Measurements from ENCODE around the gene NXN.
"Not testable (repeated sequence)": the region's sequence is repeated elsewhere in the genome, so short reads cannot be mapped to it uniquely, and the experiment has no call there.

NXN gene

DNA sequence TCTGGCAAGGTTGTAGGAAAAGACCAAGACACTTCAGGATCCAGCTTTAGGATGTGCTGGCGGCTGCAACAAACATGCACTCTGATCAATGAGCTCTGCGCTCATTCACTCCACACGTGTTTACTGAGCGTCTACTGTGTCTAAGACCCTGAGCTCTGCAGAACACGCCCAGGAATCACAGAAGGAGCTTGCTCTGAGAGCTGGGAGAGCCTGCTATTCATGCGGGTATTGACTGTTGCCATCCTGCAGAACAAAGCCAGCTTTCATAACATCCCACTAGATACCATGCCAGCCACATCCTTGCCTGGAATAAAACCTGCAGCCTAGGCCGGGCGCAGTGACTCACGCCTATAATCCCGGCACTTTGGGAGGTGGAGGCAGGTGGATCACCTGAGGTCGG lies 44.1 kb downstream of the NXN start:
- WGBS, 2 experiments = 91 to 95% methylated on average over 11 of the region's 11 CpGs
- no peak overlapping the region for H3K4me3 ChIP-seq (ENCODE audit: insufficient read depth, low read depth, low read length)
- H3K4me1 ChIP-seq (ENCODE audit: control insufficient read depth, insufficient read depth, low read length) = peaks cover 28% of the 10 kb centered on the region

DNA sequence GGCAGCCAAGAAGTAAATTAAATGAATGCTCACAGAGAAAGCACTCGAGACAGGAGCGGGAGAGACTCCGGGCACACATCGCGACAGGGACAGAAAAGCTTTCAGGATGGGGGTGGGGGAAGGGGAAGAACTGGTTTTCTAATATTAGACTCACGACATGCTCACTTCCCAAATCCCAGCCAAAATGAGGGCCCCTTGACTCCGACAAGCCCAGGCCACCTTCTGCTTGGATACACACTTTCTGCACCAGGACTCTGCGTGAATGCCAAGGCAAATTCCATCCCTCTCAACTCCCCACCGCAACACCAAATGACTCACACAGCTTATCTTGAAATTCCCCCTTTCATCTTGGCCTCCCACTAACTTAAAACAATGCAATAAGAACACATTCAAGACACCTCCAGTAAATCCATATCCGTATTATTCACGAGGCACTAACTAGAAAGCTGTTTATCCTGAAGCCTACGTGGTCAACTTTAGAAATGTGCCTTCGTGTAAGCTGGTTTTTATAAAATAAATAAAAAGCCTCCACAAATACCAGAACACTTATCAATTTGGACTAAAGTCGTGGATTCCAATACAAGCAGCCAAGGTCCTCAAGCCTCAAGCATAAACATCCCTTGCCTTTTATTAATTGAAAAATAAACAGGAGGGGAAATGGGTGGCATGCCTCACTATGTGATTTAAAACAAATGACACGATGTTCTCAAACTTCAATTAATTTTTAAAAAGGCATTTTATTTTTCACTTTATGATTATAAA lies 46.1 kb downstream of the NXN start:
- 31 to 43% methylated on average over 12 to 15 of the region's 15 CpGs for WGBS, 2 experiments
- H3K27ac ChIP-seq (ENCODE audit: insufficient read depth, low read depth, low read length, poor library complexity, severe bottlenecking) = peak overlapping the region; percentile 63
- no peaks in the 10 kb centered on the region for H3K9me3 ChIP-seq (ENCODE audit: control insufficient read depth, low read length)
- no peaks in the 10 kb centered on the region for H3K36me3 ChIP-seq (ENCODE audit: control insufficient read depth, insufficient read depth, low read length)
- no peaks in the 10 kb centered on the region for H3K27me3 ChIP-seq (ENCODE audit: control insufficient read depth, insufficient read depth, low read length, poor library complexity, severe bottlenecking)
- H3K4me1 ChIP-seq (ENCODE audit: control insufficient read depth, insufficient read depth, low read length) = peaks cover 28% of the 10 kb centered on the region
- H3K4me3 ChIP-seq (ENCODE audit: insufficient read depth, low read depth, low read length) = no peak overlapping the region

More for the DNA sequence above, 44.1 kb downstream of the NXN start:
- Histone ChIP-seq H3K36me3 (ENCODE audit: control insufficient read depth, insufficient read depth, low read length) (no peaks in the 10 kb centered on the region), H3K27me3 (ENCODE audit: control insufficient read depth, insufficient read depth, low read length, poor library complexity, severe bottlenecking) (no peaks in the 10 kb centered on the region), H3K27ac (ENCODE audit: insufficient read depth, low read depth, low read length, poor library complexity, severe bottlenecking) (no peak overlapping the region), H3K9me3 (ENCODE audit: control insufficient read depth, low read length) (no peaks in the 10 kb centered on the region)

DNA sequence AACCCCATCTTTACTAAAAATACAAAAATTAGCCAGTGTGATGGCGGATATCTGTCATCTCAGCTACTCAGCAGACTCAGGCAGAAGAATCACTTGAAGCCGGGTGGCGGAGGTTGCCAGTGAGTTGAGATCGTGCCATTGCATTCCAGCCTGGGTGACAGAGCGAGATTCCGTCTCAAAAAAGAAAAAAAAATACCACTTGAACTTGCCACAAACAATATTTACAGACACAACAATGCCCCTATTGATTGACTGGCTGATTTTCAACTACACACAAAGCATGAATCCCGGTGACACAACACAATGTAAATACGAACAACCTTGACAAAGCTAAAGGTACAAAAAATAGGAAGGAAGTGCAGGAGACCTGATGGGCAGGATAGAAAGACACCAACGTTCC lies 49.3 kb downstream of the NXN start:
- H3K27ac ChIP-seq (ENCODE audit: insufficient read depth, low read depth, low read length, poor library complexity, severe bottlenecking) = no peak overlapping the region

DNA sequence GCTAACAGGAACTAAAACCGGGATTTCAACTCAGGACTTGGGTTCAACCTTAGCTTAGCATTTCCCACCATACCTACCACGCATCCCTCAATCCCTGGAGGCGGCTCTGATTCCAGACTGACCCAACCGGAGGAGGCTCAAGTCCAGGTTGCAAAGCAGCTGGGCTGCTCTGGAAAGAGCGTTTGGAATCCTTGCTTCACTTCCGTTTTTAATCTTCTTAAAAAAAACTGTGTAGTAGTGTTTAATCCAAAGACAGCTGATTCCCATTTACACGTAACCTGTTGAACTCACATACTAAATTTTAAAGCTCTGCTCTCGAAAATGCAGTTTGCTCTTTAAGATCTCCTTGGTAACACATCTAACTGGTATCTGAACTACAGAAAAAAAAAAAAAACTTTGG lies 50.0 kb downstream of the NXN start:
- Histone ChIP-seq H3K36me3 (ENCODE audit: control insufficient read depth, insufficient read depth, low read length) (no peaks in the 10 kb centered on the region), H3K4me3 (ENCODE audit: insufficient read depth, low read depth, low read length) (no peak overlapping the region), H3K9me3 (ENCODE audit: control insufficient read depth, low read length) (no peaks in the 10 kb centered on the region), H3K27me3 (ENCODE audit: control insufficient read depth, insufficient read depth, low read length, poor library complexity, severe bottlenecking) (no peaks in the 10 kb centered on the region), H3K27ac (ENCODE audit: insufficient read depth, low read depth, low read length, poor library complexity, severe bottlenecking) (no peak overlapping the region), H3K4me1 (ENCODE audit: control insufficient read depth, insufficient read depth, low read length) (peaks cover 24% of the 10 kb centered on the region)
- 89 to 91% methylated on average over 8 of the region's 8 CpGs for WGBS, 2 experiments

More for the DNA sequence above, 49.3 kb downstream of the NXN start:
- Histone ChIP-seq H3K9me3 (ENCODE audit: control insufficient read depth, low read length) (no peaks in the 10 kb centered on the region), H3K4me3 (ENCODE audit: insufficient read depth, low read depth, low read length) (no peak overlapping the region), H3K36me3 (ENCODE audit: control insufficient read depth, insufficient read depth, low read length) (no peaks in the 10 kb centered on the region), H3K4me1 (ENCODE audit: control insufficient read depth, insufficient read depth, low read length) (peaks cover 24% of the 10 kb centered on the region), H3K27me3 (ENCODE audit: control insufficient read depth, insufficient read depth, low read length, poor library complexity, severe bottlenecking) (no peaks in the 10 kb centered on the region)
- 94 to 96% methylated on average over 9 of the region's 9 CpGs for WGBS, 2 experiments

DNA sequence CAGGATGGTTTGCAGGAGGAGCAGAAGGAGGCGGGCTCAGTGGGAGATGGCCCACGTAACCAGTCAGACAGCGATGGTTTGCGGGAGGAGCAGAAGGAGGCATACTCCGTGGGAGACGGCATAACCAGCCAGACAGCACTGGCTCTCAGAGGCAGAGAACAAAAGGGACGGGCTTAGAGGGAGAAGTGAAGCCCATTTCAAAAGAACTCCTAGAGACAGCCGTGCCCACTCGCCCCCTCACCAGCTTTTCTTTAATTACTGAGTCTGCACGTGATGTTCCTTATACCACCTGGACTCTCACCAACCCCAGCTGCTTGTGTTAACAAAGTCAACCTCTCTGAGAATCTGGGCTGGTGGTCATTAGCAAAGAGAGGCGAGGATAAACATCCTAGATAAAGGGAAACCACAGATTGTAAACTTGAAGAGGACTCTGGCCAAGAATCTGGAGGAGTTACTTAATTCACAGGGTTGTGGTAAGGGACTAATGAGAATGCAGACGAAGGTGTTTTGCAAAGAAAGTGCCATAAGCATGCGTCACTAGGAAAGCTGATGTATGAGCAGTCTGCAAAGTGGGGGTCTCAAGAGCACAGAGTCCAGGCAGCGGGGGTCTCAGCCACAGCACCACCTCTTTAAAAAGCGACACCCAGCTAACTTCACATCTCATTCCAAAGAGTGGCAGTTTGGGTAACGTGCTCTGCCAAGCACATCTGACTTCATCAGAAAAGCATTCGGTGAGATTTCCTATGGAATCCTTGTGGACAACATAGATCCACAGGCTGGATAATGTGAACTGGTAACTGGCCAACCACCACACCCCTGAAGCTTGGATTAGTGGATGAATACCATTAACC lies 51.7 kb downstream of the NXN start:
- Histone ChIP-seq H3K27me3 (ENCODE audit: control insufficient read depth, insufficient read depth, low read length, poor library complexity, severe bottlenecking) (no peaks in the 10 kb centered on the region), H3K27ac (ENCODE audit: insufficient read depth, low read depth, low read length, poor library complexity, severe bottlenecking) (peak overlapping the region; percentile 73), H3K9me3 (ENCODE audit: control insufficient read depth, low read length) (no peaks in the 10 kb centered on the region), H3K4me3 (ENCODE audit: insufficient read depth, low read depth, low read length) (no peak overlapping the region), H3K36me3 (ENCODE audit: control insufficient read depth, insufficient read depth, low read length) (no peaks in the 10 kb centered on the region), H3K4me1 (ENCODE audit: control insufficient read depth, insufficient read depth, low read length) (peaks cover 12% of the 10 kb centered on the region)
- 47 to 48% methylated on average over 17 of the region's 17 CpGs for WGBS, 2 experiments

DNA sequence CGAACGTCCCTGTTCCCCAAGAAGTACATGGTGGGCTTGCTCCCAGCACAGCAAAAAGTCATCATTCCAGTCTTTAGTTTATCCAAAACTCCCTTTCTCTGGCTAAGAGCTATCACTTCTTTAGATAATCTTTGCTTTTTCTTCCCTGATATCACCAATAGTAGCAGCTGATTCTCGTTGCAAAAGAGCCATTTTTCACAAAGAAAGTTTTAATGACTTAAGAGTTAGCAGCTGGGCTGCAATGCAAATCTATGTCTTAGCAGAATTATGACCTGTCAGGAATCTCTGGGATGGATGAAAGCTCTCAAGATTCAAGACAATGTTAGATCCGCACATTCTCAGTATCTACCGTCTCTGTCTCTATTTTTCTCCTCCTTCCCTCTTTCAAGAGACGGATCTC lies 53.8 kb downstream of the NXN start:
- no peaks in the 10 kb centered on the region for H3K27me3 ChIP-seq (ENCODE audit: control insufficient read depth, insufficient read depth, low read length, poor library complexity, severe bottlenecking)
- no peaks in the 10 kb centered on the region for H3K36me3 ChIP-seq (ENCODE audit: control insufficient read depth, insufficient read depth, low read length)
- H3K4me3 ChIP-seq (ENCODE audit: insufficient read depth, low read depth, low read length) = no peak overlapping the region
- 91 to 93% methylated on average over 6 of the region's 6 CpGs for WGBS, 2 experiments
- H3K4me1 ChIP-seq (ENCODE audit: control insufficient read depth, insufficient read depth, low read length) = peaks cover 11% of the 10 kb centered on the region
- H3K9me3 ChIP-seq (ENCODE audit: control insufficient read depth, low read length) = no peaks in the 10 kb centered on the region
- H3K27ac ChIP-seq (ENCODE audit: insufficient read depth, low read depth, low read length, poor library complexity, severe bottlenecking) = no peak overlapping the region

DNA sequence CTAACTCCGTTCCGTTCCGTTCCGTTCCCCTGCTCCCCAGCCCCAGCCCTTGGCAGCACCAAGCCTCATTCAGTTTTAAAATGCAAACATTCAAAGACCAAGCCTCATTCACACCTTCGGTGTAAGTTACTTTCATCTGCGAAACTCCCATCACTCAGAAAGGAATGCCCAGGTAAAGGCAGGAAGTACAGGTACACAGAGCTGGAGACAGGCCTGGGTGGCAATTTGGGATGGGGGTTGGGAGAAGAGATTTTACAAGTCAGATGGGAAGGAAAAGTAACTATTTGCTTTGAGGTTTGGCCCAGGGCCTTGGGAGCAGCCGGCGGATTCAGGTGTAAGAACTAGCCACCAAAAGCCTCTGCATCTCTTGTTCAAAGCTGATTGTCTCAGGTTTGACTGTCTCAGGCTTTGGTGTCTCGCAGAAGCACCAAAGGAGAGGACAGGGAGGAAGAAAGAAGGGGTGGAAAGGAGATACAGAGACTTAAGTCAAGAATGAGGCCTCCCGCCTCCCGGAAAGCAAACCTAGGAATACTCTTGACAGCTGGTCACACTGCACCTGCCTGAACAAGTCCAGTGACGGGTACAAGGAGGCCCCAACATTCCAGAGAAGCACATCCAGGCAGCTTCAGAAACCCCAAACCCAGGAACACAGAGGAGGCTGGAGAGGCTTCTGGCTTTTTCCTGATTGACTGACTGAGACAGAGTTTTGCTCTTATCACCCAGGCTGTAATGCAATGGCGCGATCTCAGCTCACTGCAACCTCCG lies 54.7 kb downstream of the NXN start:
- Histone ChIP-seq H3K27ac (ENCODE audit: insufficient read depth, low read depth, low read length, poor library complexity, severe bottlenecking) (no peak overlapping the region), H3K27me3 (ENCODE audit: control insufficient read depth, insufficient read depth, low read length, poor library complexity, severe bottlenecking) (no peaks in the 10 kb centered on the region), H3K9me3 (ENCODE audit: control insufficient read depth, low read length) (no peaks in the 10 kb centered on the region), H3K36me3 (ENCODE audit: control insufficient read depth, insufficient read depth, low read length) (no peaks in the 10 kb centered on the region), H3K4me3 (ENCODE audit: insufficient read depth, low read depth, low read length) (no peak overlapping the region), H3K4me1 (ENCODE audit: control insufficient read depth, insufficient read depth, low read length) (peaks cover 11% of the 10 kb centered on the region)
- WGBS, 2 experiments = 89 to 90% methylated on average over 15 of the region's 15 CpGs

DNA sequence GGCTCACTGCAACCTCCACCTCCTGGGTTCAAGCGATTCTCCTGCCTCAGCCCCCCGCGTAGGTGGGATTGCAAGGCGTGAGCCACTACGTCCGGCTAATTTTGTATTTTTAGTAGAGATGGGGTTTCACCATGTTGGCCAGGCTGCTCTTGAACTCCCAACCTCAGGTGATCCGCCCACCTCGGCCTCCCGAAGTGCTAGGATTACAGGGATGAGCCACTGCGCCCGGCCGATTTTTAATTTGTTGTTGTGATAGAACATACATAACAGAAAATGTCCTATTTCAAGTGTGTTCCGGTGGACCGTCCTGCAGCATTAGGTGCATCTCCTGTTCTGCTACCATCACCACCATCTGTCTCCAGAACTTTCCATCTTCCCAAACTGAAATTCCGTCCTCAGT lies 55.3 kb downstream of the NXN start:
- H3K4me3 ChIP-seq (ENCODE audit: insufficient read depth, low read depth, low read length); H3K27ac ChIP-seq (ENCODE audit: insufficient read depth, low read depth, low read length, poor library complexity, severe bottlenecking); H3K36me3 ChIP-seq (ENCODE audit: control insufficient read depth, insufficient read depth, low read length); H3K9me3 ChIP-seq (ENCODE audit: control insufficient read depth, low read length); H3K27me3 ChIP-seq (ENCODE audit: control insufficient read depth, insufficient read depth, low read length, poor library complexity, severe bottlenecking): not testable (repeated sequence)
- WGBS, 2 experiments = 87 to 88% methylated on average over 15 of the region's 15 CpGs
- H3K4me1 ChIP-seq (ENCODE audit: control insufficient read depth, insufficient read depth, low read length) = peaks cover 11% of the 10 kb centered on the region

DNA sequence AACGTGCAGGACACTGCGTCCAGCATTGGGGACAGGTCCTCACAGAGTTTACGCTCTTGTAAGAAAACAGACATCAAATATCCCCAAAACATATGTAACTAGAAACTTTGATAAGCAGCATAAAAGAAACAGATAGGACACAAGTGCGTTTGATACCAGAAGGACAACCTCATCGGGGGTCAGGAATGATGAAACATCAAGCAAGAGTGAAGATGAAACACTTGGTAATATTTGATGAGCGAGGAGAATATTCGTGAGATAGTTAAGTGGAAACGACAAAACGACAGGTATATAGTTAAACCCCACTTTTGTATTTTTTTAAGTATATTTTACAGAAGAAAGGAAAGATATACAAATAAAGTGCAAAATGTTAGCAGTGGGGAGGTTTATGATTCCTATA lies 55.9 kb downstream of the NXN start:
- Histone ChIP-seq H3K27me3 (ENCODE audit: control insufficient read depth, insufficient read depth, low read length, poor library complexity, severe bottlenecking) (no peaks in the 10 kb centered on the region), H3K27ac (ENCODE audit: insufficient read depth, low read depth, low read length, poor library complexity, severe bottlenecking) (no peak overlapping the region), H3K9me3 (ENCODE audit: control insufficient read depth, low read length) (no peaks in the 10 kb centered on the region), H3K36me3 (ENCODE audit: control insufficient read depth, insufficient read depth, low read length) (no peaks in the 10 kb centered on the region), H3K4me3 (ENCODE audit: insufficient read depth, low read depth, low read length) (no peak overlapping the region), H3K4me1 (ENCODE audit: control insufficient read depth, insufficient read depth, low read length) (peaks cover 11% of the 10 kb centered on the region)
- WGBS, 2 experiments = 91 to 97% methylated on average over 7 of the region's 9 CpGs

DNA sequence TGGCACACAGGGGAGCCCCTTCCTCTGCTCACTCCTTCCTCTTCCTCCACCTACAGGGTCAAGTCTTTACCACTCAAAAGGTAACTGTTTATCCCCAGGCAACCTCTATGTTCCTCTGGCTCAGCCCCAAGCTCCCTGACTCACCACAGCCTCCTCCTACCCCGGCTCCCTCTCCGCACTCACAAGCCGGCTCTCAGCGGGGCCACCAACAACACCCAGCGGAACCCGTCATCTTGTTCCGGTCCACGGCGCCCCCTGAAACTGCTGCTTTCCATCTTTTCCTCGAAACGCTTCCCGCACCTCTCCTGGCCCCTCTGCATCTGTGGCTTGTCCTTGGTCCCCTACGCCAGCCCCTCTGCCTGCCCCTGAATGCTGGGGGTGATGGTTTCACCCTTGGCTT lies 58.4 kb downstream of the NXN start:
- no peaks in the 10 kb centered on the region for H3K27me3 ChIP-seq (ENCODE audit: control insufficient read depth, insufficient read depth, low read length, poor library complexity, severe bottlenecking)
- H3K36me3 ChIP-seq (ENCODE audit: control insufficient read depth, insufficient read depth, low read length) = no peaks in the 10 kb centered on the region
- 93 to 95% methylated on average over 13 of the region's 13 CpGs for WGBS, 2 experiments
- H3K4me3 ChIP-seq (ENCODE audit: insufficient read depth, low read depth, low read length) = no peak overlapping the region
- no peaks in the 10 kb centered on the region for H3K9me3 ChIP-seq (ENCODE audit: control insufficient read depth, low read length)
- H3K4me1 ChIP-seq (ENCODE audit: control insufficient read depth, insufficient read depth, low read length) = no peaks in the 10 kb centered on the region
- H3K27ac ChIP-seq (ENCODE audit: insufficient read depth, low read depth, low read length, poor library complexity, severe bottlenecking) = no peak overlapping the region

Data from ectodermal cell (in vitro differentiated cells).